Spinal cord (tissue), 10 donors: Measurements from ENCODE around the gene SIGLEC1. TPM values are rescaled to one million over a fixed set of nuclear protein-coding genes. Genes with fewer than 3 reads are reported as not detected.

ENCODE experiments used
- DNase-seq, 6 donors: peaks; one replicate each; pipeline versions ENCODE4 v3.0.0 to v3.0.0-alpha.2; 2013 to 2015; ENCODE audit warnings: low spot score in 6 of 6, low read depth in 4 of 6
- H3K27ac ChIP-seq: one replicate; pipeline ENCODE4 v1.5.1; 2013; ENCODE audit warnings: low read depth, low read length, control low read depth
- H3K27me3 ChIP-seq: one replicate; pipeline ENCODE4 v1.6.1; 2013; ENCODE audit warnings: low read length; ENCODE audit not compliant: control insufficient read depth, insufficient read depth
- H3K36me3 ChIP-seq: one replicate; pipeline ENCODE4 v1.6.1; 2013; ENCODE audit warnings: low read length; ENCODE audit not compliant: control insufficient read depth, insufficient read depth
- H3K4me1 ChIP-seq: one replicate; pipeline ENCODE4 v1.6.1; 2013; ENCODE audit warnings: low read length; ENCODE audit not compliant: control insufficient read depth, insufficient read depth
- H3K4me3 ChIP-seq: one replicate; pipeline ENCODE4 v1.5.1; 2013; ENCODE audit warnings: low read depth, low read length, control low read depth
- H3K9me3 ChIP-seq: one replicate; pipeline ENCODE4 v1.6.1; 2013; ENCODE audit warnings: low read length; ENCODE audit not compliant: control insufficient read depth, insufficient read depth
- WGBS: methylation state at CpG from one replicate; pipeline ENCODE4 v1.1.5; 2013; ENCODE audit warnings: missing lambda C conversion rate; ENCODE audit not compliant: insufficient coverage; 5-methylcytosine and 5-hydroxymethylcytosine counted together
- polyA plus RNA-seq, 2 donors: library from polyadenylated mRNA; unstranded; fragments of 120-200 nt; gene quantifications; one replicate each; pipeline ENCODE4 v1.2.1, GENCODE V29; 2013; ENCODE audit not compliant: insufficient read length in 2 of 2
- total RNA-seq, 2 donors: library from RNA; depleted of rRNA in 1 of 2; stranded (reverse); fragments of 120-200 nt in 1 of 2; fragments of >200 nt in 1 of 2; gene quantifications; one replicate each; pipeline versions ENCODE4 v1.2.3 to v1.2.4, GENCODE V29; 2013 to 2014
- donor health status: healthy.

SIGLEC1 gene
- total and polyA plus RNA-seq, 4 donors = 0.71 to 1.9 (median 1.5) TPM

DNA sequence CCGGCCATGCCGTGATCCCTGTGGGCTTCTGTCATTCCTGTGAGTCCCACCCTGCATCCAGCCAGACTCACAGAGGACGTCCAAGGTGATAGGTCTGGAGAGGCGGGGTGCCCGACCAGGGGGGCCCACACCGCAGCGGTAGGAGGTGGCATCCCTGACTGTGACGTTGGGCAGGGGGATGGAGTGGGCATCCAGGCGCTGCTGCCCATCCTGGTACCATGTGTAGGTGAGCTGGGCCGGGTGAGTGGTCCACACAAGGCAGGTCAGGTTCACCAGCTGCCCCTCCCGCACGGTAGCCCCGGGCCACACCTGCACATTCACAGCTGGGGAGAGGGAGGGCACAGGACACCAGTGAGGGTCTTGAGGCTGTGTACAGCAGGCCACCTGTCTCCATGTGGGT is 19.0 kb downstream of the SIGLEC1 start:
- no peaks in the 10 kb centered on the region for H3K9me3 ChIP-seq
- 89% methylated on average over 12 of the region's 13 CpGs for WGBS
- H3K4me1 ChIP-seq = peaks cover 9% of the 10 kb centered on the region
- no peak overlapping the region for H3K4me3 ChIP-seq
- H3K27me3 ChIP-seq = no peaks in the 10 kb centered on the region
- no peak for DNase-seq
- no peak overlapping the region for H3K27ac ChIP-seq
- no peaks in the 10 kb centered on the region for H3K36me3 ChIP-seq

DNA sequence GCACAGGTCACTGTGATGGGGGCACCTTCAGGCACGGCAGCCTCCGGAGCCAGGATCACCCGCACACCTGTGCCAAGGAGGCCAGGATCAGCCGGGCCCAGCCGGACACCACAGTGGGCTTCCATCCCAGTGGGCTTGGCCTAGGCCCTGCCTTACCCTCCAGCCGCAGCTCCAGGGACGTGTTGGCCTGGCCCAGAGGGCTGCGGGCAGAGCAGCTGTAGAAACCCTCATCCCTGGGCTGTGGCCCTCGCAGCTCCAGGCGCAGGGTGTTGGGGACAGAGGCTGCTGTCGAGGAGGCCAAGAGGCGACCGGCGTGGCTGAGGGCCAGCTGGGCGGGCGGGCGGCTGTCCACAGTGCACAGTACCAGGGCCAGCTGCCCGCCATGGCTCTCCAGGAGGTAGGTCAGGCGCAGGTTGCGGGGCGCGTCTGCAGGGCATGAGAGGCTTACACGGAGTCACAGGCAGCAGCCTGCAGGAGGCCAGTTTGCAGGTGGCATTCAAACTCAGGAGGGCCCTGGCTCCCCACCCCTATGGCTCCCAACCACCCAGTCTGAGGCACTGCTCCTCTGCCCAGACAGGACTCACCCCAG is 19.6 kb downstream of the SIGLEC1 start:
- Histone ChIP-seq H3K4me3 (no peak overlapping the region), H3K27me3 (no peaks in the 10 kb centered on the region), H3K36me3 (no peaks in the 10 kb centered on the region), H3K9me3 (no peaks in the 10 kb centered on the region), H3K4me1 (peaks cover 4% of the 10 kb centered on the region), H3K27ac (no peak overlapping the region)
- DNase-seq = no peak
- WGBS = 89% methylated on average over 23 of the region's 23 CpGs

DNA sequence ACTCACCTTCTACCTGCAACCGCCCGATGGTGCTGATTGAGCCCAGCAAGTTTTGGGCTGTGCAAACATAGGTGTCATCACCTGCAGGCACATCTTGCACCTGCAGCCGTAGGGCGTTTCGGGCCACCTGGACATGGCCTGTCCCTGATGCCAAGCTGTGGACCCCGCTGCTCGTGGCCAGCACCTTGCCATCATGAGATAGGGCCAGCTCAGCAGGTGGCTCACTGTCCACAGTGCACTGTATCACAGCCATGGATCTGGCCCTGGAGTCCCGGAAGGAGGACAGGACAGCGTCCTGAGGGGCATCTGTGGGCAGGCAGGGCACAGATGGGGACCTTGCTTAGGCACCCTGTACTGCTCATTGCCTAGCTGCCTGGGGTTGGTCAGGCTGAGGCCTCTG is 20.5 kb downstream of the SIGLEC1 start:
- DNase-seq = no peak
- WGBS = 96% methylated on average over 9 of the region's 9 CpGs
- peaks cover 6% of the 10 kb centered on the region for H3K4me1 ChIP-seq

DNA sequence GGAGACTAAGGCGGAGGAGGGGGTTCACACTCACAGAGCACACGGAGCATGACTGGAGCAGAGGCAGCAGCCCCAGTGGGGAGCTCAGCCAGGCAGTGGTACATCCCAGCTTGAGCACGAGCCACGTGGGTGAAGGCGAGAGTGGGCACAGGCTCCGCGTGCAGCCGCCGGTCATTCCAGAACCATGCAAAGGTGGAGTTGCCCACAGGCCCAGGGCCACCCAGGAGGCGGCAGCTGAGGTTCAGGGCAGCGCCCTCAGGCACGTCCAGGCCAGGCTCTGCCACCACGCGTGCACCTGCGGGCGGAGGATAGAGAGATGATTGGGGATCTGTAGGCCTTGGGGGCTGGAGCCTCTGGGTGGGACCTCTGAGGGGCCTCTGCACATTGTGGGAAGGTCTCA is 21.1 kb downstream of the SIGLEC1 start:
- Histone ChIP-seq H3K9me3 (no peaks in the 10 kb centered on the region), H3K27me3 (no peaks in the 10 kb centered on the region), H3K4me3 (no peak overlapping the region), H3K27ac (no peak overlapping the region), H3K4me1 (peaks cover 11% of the 10 kb centered on the region), H3K36me3 (no peaks in the 10 kb centered on the region)
- no peak for DNase-seq
- 89% methylated on average over 16 of the region's 16 CpGs for WGBS

More for the DNA sequence above, 20.5 kb downstream of the SIGLEC1 start:
- Histone ChIP-seq H3K4me3 (no peak overlapping the region), H3K9me3 (no peaks in the 10 kb centered on the region), H3K27me3 (no peaks in the 10 kb centered on the region), H3K27ac (no peak overlapping the region), H3K36me3 (no peaks in the 10 kb centered on the region)

DNA sequence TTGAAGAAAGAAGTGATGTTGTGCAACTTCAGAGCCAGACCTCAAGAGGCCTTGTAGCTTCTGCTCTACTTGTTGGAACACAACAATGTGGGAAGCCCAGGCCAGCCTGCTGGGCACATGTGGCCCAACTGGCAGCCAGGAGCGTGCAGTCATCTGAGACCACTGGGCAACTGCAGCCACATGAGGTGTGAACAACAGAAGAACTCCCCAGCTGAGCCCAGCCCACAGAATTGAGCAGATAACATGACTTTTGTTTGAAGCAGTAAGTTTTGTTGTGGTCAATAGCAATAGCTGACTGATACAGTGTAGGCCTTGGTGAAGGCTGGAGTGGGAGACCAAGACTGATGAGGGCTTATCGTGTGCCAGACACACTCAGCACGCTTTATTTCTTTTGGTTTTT is 22.0 kb downstream of the SIGLEC1 start:
- Histone ChIP-seq H3K27me3 (no peaks in the 10 kb centered on the region), H3K36me3 (no peaks in the 10 kb centered on the region), H3K27ac (no peak overlapping the region), H3K4me1 (peaks cover 12% of the 10 kb centered on the region), H3K9me3 (no peaks in the 10 kb centered on the region), H3K4me3 (no peak overlapping the region)
- 93% methylated on average over 2 of the region's 3 CpGs for WGBS
- no peak for DNase-seq

DNA sequence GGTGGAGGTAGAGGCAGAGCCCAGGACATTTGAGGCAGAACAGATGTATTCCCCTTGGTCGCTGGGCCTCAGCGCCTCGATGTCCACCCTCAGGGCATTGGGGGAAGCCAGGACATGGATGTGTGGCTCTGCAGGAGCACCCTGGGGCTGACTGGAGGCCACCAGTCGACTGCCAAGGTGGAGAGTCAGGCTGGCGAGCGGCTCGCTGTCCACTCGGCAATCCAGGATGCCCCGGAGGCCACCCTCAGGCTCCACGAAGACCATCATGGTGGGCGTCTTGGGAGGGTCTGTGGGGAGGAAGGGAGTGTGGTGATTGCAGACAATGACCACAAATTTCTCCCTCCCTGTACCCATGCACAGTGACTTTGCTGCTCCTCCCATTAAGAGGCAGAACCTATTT is 22.4 kb downstream of the SIGLEC1 start:
- H3K36me3 ChIP-seq = no peaks in the 10 kb centered on the region
- H3K4me1 ChIP-seq = peaks cover 12% of the 10 kb centered on the region
- DNase-seq = no peak
- 91% methylated on average over 8 of the region's 11 CpGs for WGBS
- peaks cover under 1% of the 10 kb centered on the region for H3K27me3 ChIP-seq
- H3K9me3 ChIP-seq = no peaks in the 10 kb centered on the region
- H3K4me3 ChIP-seq = no peak overlapping the region
- no peak overlapping the region for H3K27ac ChIP-seq

DNA sequence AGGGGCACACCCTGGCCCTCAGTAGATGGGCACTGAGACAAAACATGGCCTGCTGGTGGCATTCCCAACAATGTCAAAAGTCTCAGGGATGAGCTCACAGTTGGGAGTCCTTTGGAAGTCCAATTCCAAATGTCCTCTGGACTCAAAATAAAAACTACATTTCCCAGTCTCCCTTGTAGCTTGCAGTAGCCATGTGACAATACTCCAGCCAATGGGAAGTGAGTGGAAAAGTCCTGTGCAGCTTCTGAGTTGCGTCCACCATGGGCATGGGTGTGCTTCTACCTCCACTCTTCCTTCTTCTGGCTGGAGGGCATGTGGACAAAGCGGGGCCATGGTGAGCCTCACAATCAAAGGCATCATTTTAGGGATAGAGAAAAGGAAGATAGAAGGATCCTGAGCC is 24.7 kb downstream of the SIGLEC1 start:
- peak in 1 of 6 donors; percentile 48 for DNase-seq
- Histone ChIP-seq H3K27me3 (peaks cover 5% of the 10 kb centered on the region), H3K4me3 (no peak overlapping the region), H3K9me3 (no peaks in the 10 kb centered on the region), H3K27ac (peak overlapping the region; percentile 75), H3K4me1 (peaks cover 12% of the 10 kb centered on the region), H3K36me3 (no peaks in the 10 kb centered on the region)
- 80% methylated on average over 1 of the region's 2 CpGs for WGBS

DNA sequence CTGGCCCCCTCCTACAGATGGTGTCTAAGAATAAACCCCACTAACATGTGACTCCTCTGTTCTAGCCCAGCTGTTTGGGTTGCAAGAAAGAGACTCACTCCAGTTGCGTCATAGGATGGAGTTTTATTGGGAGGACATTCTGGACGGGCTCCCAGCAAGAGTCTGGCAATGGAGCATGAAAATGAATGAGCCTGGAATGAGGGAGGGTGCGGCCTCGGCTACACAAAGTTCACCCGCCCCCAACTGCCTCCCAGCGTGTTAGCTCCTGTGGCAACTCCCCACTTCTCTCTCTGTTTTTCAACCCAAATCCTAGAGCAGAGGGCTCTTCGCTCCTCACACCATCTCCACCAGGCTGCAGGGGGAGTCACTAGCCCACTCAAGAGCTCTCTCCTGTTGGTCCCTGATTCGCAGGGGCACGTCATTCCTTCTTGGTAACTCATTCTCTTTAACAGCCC is 25.5 kb downstream of the SIGLEC1 start:
- H3K4me3 ChIP-seq = no peak overlapping the region

DNA sequence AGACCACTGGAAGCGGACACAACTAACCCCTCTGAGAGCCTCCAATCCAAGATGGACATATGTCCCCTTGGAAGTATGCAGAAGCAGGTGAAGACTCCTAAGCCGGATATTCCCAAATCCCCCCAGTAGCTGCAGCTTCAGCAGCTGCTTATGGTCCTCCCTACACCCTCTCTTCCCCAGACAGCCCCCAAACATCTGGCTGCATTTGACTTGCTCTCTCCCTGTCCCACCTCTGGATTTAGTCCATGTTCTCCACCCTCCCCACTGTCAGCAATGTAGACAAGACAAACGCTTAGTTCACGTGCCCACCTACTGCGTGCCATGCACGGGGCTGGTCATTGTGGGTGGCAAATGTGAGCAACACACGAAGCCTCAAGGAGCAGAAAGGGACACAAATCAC is 26.0 kb downstream of the SIGLEC1 start:
- Histone ChIP-seq H3K9me3 (no peaks in the 10 kb centered on the region), H3K36me3 (no peaks in the 10 kb centered on the region), H3K4me1 (peaks cover 23% of the 10 kb centered on the region), H3K27ac (peak overlapping the region; percentile 75), H3K27me3 (peaks cover 15% of the 10 kb centered on the region), H3K4me3 (no peak overlapping the region)
- 89% methylated on average over 2 of the region's 7 CpGs for WGBS
- DNase-seq = no peak

More for the DNA sequence above, 25.5 kb downstream of the SIGLEC1 start:
- WGBS = 30% methylated on average over 6 of the region's 9 CpGs
- H3K27ac ChIP-seq = peak overlapping the region; percentile 75
- peak in 3 of 6 donors; percentile 28 to 87 (median 39) for DNase-seq
- H3K4me1 ChIP-seq = peaks cover 18% of the 10 kb centered on the region
- peaks cover 11% of the 10 kb centered on the region for H3K27me3 ChIP-seq
- no peaks in the 10 kb centered on the region for H3K36me3 ChIP-seq
- no peaks in the 10 kb centered on the region for H3K9me3 ChIP-seq

DNA sequence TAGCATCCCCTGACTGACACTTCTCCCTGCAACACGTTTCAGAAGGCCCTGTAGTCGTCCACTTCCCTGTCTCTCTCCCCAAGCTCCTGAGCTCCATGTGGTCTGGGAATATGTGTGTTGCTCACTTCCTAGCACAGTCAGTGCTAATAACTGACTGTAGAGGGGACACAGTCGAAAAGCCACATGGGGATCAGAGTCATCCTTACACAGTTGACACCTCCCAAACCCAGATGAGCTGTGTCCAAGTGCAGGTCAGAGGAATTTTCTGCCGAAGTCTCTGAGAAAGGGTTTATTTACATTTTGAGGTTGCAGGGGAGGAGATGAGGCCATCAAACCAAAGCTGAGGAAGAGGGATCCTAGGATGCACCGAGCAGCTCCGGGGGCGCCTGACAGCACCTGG is 27.1 kb downstream of the SIGLEC1 start:
- WGBS = 100% methylated on average over 3 of the region's 7 CpGs
- Histone ChIP-seq H3K4me3 (no peak overlapping the region), H3K9me3 (no peaks in the 10 kb centered on the region), H3K27me3 (peaks cover 25% of the 10 kb centered on the region), H3K4me1 (peaks cover 33% of the 10 kb centered on the region), H3K36me3 (peaks cover 2% of the 10 kb centered on the region), H3K27ac (no peak overlapping the region)
- DNase-seq = no peak
